CD4-positive, alpha-beta T cell treated with Interleukin-17A for 1 hour (primary cell): ENCODE data around the gene PALD1.

ENCODE experiments used
- DNase-seq: peaks from one replicate; pipeline ENCODE4 v3.0.0-alpha.2; 2020

PALD1 gene

GRCh38 chr10:70558871-70559810 lies 80.6 kb downstream of the PALD1 start:
- peak; percentile 74 for DNase-seq

DNA sequence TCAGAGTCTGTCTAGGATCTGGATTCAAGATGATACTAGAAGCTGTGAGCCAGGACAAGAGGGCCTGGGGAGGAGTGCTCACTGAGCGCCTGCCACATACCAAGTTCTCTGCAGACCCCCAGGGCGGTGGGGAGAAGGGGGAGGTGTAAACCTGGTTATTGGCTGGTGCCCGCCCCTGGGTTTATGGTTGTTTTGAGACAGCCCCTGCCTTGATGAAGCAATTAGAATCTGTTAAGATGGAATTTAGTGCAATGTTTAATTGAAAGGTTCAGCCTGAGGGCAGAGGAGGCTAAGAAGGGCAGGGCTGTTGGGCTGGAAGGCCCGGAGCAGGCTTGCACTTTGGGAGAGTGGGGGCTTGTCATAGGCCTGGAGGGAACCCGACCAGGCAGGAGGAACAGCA lies 81.3 kb downstream of the PALD1 start:
- no peak for DNase-seq

DNA sequence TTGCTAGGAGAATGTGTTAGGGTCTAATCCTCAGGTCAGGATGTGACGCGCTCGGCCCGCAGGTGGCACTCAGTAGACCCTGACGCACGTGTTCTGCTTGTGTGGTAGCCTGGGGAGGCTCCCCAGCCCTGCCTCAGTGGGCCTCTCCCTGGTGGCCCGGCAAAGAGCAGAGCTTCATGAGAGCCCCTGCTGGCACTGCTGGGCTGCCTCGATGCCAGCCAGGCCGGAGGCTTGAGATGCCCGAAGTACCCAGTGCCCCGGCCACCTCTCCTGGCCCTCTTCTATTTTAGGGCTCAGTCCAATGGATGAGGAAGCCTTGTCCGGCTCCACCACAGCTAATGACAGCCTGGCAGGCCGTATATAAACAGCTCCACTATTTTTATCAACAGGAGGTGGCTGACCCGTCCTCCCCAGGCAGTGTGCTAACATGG lies 82.0 kb downstream of the PALD1 start:
- no peak for DNase-seq

DNA sequence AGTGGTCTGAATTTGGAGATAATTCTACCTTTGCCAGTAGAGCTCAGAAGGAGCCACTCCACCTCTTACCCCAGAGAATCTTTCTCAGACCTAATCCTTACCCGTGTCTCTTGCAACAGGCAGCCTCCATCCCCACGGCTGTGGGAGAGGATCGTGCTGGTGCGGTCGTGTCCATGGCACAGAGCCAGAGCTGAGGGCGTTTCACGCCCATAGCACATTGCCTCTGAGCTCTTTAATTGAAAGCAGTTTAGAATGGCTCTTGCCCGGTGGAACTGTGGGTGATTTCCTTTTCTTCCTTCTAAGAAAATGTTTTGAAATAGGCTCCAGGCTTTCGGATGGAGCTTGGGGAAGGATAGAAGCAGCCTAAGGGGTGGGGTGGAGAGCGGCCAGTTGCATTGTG lies 82.5 kb downstream of the PALD1 start:
- DNase-seq = no peak

DNA sequence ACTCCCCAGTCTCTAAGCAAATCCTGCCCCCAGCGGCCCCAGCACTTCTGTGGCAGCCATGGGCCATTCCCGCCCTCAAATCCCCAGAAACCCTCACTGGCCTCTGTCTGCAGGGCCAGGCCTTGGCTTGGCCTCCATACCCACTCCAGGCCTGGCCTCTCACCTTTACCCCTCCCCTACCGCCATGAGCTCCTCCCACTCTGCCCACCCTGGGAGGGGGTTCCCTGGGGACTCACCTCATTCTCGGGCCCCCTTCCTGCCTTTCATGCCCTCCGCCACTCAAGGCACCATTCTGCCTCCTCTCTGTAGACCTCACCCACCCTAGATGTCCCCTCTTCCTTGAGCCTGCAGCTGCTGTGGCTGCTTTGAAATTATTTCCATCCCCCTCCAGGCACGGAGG lies 83.0 kb downstream of the PALD1 start:
- DNase-seq = no peak

DNA sequence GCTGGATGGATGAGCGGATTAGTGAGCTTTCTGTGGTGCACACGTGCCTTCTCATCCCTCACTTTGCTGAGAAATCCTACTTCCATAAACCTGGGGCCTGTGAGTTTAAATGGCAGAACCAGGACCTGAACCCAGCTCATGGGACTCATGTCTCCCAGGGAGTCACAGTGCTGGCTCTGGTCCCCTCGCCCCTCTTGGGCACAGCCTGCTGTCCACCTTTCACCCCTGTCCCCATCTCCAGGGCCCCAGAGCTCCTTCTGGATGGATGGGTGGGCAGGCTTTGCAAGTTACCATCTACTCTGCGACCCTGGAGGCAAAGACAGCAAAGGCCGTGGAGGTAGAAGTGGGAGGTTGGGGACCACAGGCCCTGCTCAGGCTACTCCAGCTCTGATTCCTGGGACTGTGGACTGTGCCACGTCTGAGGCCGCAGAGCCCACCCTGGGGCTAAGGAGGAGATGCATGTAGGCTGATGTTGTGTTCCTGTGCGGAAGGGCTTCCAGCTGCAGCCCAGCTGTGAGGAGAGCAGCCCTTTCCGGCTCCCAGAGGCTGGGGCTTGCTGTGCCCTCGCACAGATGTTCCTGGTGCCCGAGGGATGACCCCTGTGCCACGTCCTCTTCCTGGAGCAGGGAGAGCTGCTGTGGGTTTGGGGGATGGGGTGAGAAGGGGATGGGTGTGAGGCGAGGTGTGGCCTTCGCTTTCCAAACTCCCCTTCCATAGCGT lies 83.6 kb downstream of the PALD1 start:
- no peak for DNase-seq

DNA sequence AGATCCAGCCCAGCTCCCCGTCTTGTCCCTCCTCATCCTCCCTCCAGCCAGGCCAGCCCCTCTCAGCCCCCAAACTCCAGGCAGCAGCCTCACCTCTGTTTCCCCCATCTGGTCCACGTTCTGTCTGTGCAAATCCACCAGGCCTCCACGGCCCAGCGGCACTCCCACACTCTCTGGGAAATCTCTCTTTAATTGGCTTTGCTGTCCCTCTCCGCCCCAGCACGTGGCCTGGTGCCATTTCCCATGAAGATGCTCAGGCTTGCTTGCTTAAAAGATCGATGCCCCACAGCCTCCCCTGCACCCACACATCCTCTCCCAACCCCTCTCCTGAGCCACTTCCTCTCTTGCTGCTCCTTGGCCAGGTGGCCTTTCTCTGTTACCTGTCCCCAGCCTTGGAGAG lies 84.7 kb downstream of the PALD1 start:
- no peak for DNase-seq

GRCh38 chr10:70564113-70564725 lies 85.7 kb downstream of the PALD1 start:
- DNase-seq = no peak

GRCh38 chr10:70564901-70565351 lies 86.4 kb downstream of the PALD1 start:
- DNase-seq = peak; percentile 14

DNA sequence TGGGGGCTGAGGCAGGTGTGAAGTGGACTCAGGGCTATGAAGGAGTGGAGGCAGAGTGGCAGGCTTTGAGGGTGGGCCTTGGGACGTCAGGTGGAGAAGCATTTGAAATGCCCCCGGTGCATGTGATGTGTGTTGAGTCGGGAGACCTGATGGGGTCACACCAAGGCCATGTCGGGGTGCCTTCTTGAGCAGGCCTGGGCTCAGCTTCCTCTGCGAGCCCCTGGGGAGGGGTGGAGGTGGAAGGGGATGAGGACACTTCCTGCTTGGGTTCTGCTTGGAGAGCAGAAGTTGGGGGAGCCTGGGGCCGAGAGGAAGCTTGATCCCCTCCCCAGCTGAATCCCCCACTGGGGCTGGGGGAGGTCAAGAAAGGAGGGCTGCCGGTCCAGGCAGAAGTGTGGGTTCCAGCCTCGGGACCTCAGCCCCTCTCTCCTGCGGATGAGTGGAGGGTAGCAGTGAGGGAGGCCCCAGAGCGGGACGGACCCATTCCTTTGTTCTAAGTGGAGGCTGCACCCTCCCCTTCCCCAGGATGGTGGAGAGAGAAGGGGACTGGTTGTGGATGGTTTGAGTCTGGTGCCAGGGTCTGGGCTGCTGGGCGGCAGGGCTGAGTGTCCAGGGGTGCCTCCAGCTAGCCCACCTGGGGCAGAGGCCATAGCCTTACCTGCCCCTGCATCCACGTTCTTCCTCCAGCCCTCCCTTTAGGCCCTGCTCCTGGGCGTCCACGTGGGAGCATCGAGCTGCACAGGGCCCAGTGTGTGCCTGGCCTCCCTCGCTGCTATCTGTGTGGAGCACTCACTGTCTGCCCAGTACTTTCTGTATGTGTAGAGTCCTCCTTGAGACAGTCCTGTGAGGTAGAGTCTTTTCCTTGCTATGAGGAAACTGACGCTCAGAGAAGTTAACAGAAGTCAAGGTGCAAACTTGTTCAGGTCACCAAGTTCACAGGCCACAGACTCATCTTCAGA lies 87.3 kb downstream of the PALD1 start:
- no peak for DNase-seq

- no peak for DNase-seq
Observed at GRCh38 chr10:70566515-70567290, 88.1 kb downstream of the PALD1 start.

DNA sequence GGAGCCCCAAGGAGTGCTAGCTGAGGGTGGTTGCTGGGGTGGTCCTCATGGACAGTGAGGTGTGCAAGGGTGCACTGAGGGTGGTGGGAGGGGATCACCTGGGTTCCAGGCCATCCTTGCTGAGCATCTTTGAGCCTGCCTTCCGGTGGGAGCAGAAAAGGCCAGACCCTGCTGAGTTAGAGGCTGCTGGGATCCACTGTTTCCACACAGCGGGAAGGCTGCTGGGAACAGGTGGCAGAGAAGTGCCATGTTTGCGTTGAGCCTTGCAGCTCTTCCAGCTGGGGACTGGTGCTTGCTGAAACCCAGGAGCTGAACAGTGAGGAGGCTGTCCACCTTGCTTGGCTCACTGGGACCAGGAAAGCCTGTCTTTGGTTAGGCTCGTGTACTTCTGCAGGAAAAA lies 89.0 kb downstream of the PALD1 start:
- no peak for DNase-seq

GRCh38 chr10:70568113-70568512 lies 89.5 kb downstream of the PALD1 start:
- DNase-seq = no peak

GRCh38 chr10:70568781-70569495 lies 90.4 kb downstream of the PALD1 start:
- no peak for DNase-seq

- DNase-seq = no peak
Observed at GRCh38 chr10:70571236-70571635, 92.7 kb downstream of the PALD1 start.

GRCh38 chr10:70571636-70572439 lies 93.3 kb downstream of the PALD1 start:
- no peak for DNase-seq

DNA sequence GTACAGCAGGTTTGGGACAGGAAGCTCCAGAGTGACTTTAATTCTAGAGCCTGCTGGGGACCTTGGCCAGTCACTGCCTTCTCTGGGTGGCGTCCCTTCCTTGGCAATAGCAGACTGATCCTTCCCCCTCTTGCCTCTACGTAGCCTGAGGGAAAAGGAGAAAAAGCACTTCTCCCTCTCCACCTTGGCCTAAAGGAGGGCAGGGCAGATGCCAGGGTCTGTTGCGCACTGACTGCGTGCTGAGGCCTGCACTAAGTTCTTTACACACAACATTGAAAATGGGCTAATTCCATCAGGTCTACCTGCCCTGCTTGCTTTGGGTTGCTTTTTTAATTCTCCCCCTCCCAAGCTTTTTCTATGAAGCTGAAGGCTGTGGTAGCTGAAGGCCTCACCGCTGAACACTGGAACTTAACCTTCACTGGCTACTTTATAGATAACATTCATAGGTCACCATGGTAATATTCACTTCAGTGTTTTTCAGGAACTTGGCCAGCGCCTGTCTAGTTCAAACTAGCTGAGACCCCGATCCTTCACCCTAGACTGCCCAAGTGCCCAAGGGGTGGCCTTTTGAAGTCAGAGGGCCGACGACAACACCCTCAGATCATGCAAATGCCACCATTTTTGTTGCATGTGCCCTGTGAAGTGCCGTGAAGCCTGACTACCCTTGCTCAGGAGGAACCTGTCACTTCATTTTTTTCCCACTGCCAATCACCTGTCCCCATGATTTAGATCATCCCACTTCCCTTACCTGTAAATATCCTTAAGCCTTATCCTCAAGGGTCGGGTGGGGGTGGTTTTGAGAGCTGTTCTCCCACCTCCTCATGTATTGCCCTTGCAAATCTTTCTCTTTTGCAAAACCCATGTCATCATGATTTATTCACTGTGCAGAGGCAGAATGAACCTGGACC lies 95.3 kb downstream of the PALD1 start:
- no peak for DNase-seq

- no peak for DNase-seq
Observed at GRCh38 chr10:70575486-70575873, 96.9 kb downstream of the PALD1 start.
